GM12878 (cell line): ENCODE data around the gene CACNG3.

ENCODE experiments used
- ATF7 ChIP-seq: fragments of 450-650 bp; IDR thresholded peaks from 2 replicates; pipeline ENCODE4 v1.6.1; 2016; ENCODE audit warnings: low read depth, mild to moderate bottlenecking
- CEBPZ ChIP-seq: fragments of 150-350 bp; IDR thresholded peaks from 2 replicates; pipeline ENCODE4 v1.6.1; 2016; ENCODE audit warnings: low read depth, low read length
- EED ChIP-seq: sonication (generic); IDR thresholded peaks from 2 replicates; pipeline ENCODE4 v1.6.1; 2016; ENCODE audit warnings: antibody characterized with exemption, low read depth
- ELK1 ChIP-seq: IDR thresholded peaks from 2 replicates; pipeline ENCODE4 v1.6.1; 2012; ENCODE audit warnings: low read depth, low read length, improper control_type of control experiment
- EP300 ChIP-seq, 2 experiments: fragments of 150-350 bp in 1 of 2; IDR thresholded peaks; 2 replicates each; pipeline ENCODE4 v1.6.1; 2011 to 2012; ENCODE audit warnings: low read depth in 2 of 2, low read length in 2 of 2, borderline replicate concordance in 1 of 2, improper control_type of control experiment in 1 of 2, inconsistent platforms in 1 of 2; ENCODE audit not compliant: control insufficient read depth in 1 of 2
- ETV6 ChIP-seq, 2 experiments: fragments of 450-650 bp in 1 of 2; IDR thresholded peaks in 1 of 2; conservative IDR thresholded peaks in 1 of 2; 2 replicates each; pipeline ENCODE4 v1.6.1; 2014; ENCODE audit warnings: antibody characterized with exemption in 1 of 2, borderline replicate concordance in 1 of 2, low read depth in 1 of 2, mild to moderate bottlenecking in 1 of 2, moderate library complexity in 1 of 2
- FOXK2 ChIP-seq: fragments of 450-650 bp; IDR thresholded peaks from 2 replicates; pipeline ENCODE4 v1.6.1; 2017; ENCODE audit warnings: mild to moderate bottlenecking, moderate library complexity
- MYB ChIP-seq: fragments of 150-350 bp; IDR thresholded peaks from 2 replicates; pipeline ENCODE4 v1.6.1; 2014; ENCODE audit warnings: mild to moderate bottlenecking, low read depth, low read length, borderline replicate concordance
- NFYB ChIP-seq: IDR thresholded peaks from 2 replicates; pipeline ENCODE4 v1.6.1; 2011; ENCODE audit warnings: low read depth, mild to moderate bottlenecking, low read length, improper control_type of control experiment, moderate library complexity; ENCODE audit not compliant: insufficient read depth
- POLR2A ChIP-seq: IDR thresholded peaks from 2 replicates; pipeline ENCODE4 v1.6.1; 2011; ENCODE audit warnings: low read depth, mild to moderate bottlenecking, low read length
- POLR2AphosphoS2 ChIP-seq: IDR thresholded peaks from 2 replicates; pipeline ENCODE4 v1.6.1; 2011; ENCODE audit warnings: low read depth, mild to moderate bottlenecking, low read length, improper control_type of control experiment, moderate library complexity
- ZNF217 ChIP-seq: fragments of 450-650 bp; IDR thresholded peaks from 2 replicates; pipeline ENCODE4 v1.6.1; 2017; ENCODE audit warnings: antibody characterized with exemption, mild to moderate bottlenecking
- TF ChIP-seq, protein P1 (sequence below), 3 experiments: IDR thresholded peaks in 2 of 3; conservative IDR thresholded peaks in 1 of 3; 2 replicates each; pipeline ENCODE4 v1.5.1; 2011; ENCODE audit warnings: low read depth in 3 of 3, low read length in 3 of 3, mild to moderate bottlenecking in 3 of 3, control low read depth in 2 of 3, moderate library complexity in 2 of 3, inconsistent platforms in 1 of 3, mixed read lengths in 1 of 3; ENCODE audit not compliant: control insufficient read depth in 2 of 3, insufficient read depth in 1 of 3; ENCODE audit errors: extremely low read depth in 1 of 3
- TF ChIP-seq, protein P2 (sequence below): fragments of 450-650 bp; IDR thresholded peaks from 2 replicates; pipeline ENCODE4 v1.6.1; 2017; ENCODE audit warnings: mild to moderate bottlenecking, low read depth, inconsistent platforms; ENCODE audit not compliant: poor library complexity, severe bottlenecking

GRCh38 chr16:24352746-24353145 lies 96.6 kb downstream of the CACNG3 start:
- no peak for TF ChIP-seq EP300 (IDR thresholded peaks at IDR 0.05; ENCODE audit: borderline replicate concordance in 1 of 2, control insufficient read depth in 1 of 2, low read depth in 2 of 2, low read length in 2 of 2)
- no peak for TF ChIP-seq ZNF217
- TF ChIP-seq, protein P1, sequence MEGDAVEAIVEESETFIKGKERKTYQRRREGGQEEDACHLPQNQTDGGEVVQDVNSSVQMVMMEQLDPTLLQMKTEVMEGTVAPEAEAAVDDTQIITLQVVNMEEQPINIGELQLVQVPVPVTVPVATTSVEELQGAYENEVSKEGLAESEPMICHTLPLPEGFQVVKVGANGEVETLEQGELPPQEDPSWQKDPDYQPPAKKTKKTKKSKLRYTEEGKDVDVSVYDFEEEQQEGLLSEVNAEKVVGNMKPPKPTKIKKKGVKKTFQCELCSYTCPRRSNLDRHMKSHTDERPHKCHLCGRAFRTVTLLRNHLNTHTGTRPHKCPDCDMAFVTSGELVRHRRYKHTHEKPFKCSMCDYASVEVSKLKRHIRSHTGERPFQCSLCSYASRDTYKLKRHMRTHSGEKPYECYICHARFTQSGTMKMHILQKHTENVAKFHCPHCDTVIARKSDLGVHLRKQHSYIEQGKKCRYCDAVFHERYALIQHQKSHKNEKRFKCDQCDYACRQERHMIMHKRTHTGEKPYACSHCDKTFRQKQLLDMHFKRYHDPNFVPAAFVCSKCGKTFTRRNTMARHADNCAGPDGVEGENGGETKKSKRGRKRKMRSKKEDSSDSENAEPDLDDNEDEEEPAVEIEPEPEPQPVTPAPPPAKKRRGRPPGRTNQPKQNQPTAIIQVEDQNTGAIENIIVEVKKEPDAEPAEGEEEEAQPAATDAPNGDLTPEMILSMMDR (IDR thresholded peaks at IDR 0.05 in 2 of 3, conservative IDR thresholded peaks at IDR 0.05 in 1 of 3; ENCODE audit: control insufficient read depth in 2 of 3, extremely low read depth in 1 of 3, insufficient read depth in 1 of 3, low read depth in 3 of 3, low read length in 3 of 3) = no peak
- TF ChIP-seq EED = no peak
- TF ChIP-seq CEBPZ = no peak
- TF ChIP-seq NFYB = no peak
- no peak for TF ChIP-seq ELK1
- no peak for TF ChIP-seq POLR2A
- no peak for TF ChIP-seq POLR2AphosphoS2
- no peak for TF ChIP-seq ATF7
- TF ChIP-seq ETV6 (conservative IDR thresholded peaks at IDR 0.05 in 1 of 2, IDR thresholded peaks at IDR 0.05 in 1 of 2; ENCODE audit: borderline replicate concordance in 1 of 2, low read depth in 1 of 2) = no peak
- TF ChIP-seq, protein P2, sequence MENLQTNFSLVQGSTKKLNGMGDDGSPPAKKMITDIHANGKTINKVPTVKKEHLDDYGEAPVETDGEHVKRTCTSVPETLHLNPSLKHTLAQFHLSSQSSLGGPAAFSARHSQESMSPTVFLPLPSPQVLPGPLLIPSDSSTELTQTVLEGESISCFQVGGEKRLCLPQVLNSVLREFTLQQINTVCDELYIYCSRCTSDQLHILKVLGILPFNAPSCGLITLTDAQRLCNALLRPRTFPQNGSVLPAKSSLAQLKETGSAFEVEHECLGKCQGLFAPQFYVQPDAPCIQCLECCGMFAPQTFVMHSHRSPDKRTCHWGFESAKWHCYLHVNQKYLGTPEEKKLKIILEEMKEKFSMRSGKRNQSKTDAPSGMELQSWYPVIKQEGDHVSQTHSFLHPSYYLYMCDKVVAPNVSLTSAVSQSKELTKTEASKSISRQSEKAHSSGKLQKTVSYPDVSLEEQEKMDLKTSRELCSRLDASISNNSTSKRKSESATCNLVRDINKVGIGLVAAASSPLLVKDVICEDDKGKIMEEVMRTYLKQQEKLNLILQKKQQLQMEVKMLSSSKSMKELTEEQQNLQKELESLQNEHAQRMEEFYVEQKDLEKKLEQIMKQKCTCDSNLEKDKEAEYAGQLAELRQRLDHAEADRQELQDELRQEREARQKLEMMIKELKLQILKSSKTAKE = no peak
- TF ChIP-seq MYB = no peak
- TF ChIP-seq FOXK2 = no peak
